ENCODE results near the gene CDC20.
"Not testable (repeated sequence)": the region's sequence is repeated elsewhere in the genome, so short reads cannot be mapped to it uniquely, and the experiment has no call there.

Gene CDC20

DNA sequence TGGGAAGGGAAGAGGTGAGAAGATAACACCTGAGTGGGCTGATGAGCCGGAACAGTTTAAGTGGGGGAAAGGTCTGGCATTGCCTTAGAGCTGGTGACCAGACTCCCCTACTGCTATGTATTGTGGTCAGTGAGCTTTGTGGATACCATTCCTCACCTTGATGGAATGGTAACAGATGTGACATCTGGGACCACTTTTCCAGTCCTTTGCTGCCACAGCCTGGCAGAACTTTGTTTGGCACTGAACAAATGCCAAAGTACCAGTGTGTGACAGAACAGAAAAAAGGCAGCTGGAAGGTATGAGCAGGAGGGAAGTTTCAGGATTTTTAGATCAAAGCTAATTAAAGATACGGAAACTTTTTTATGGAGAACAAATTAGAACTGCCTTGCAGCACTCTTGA is 24.7 kb downstream of the CDC20 start:
- peak; percentile 75 for DNase-seq (ENCODE audit: low spot score)

DNA sequence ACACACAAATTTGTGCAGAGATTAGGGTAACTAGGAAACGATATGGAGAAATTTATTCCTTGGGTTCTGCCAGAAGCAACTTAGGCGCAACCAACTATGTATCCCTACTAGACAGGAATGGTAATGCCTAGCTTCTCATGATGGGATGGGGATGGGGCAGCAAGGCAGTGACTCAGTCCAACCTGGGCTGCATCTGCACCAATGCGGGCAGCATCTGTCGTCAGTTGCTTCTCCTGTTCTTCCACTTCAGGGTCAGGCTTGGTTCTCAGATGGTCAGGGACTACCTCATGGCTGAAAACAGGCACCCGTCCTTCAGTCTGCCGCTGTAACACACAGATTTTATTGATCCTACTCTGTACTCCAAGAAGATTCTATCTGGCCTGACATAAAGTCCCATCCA is 27.9 kb downstream of the CDC20 start:
- DNase-seq (ENCODE audit: low spot score): no peak

DNA sequence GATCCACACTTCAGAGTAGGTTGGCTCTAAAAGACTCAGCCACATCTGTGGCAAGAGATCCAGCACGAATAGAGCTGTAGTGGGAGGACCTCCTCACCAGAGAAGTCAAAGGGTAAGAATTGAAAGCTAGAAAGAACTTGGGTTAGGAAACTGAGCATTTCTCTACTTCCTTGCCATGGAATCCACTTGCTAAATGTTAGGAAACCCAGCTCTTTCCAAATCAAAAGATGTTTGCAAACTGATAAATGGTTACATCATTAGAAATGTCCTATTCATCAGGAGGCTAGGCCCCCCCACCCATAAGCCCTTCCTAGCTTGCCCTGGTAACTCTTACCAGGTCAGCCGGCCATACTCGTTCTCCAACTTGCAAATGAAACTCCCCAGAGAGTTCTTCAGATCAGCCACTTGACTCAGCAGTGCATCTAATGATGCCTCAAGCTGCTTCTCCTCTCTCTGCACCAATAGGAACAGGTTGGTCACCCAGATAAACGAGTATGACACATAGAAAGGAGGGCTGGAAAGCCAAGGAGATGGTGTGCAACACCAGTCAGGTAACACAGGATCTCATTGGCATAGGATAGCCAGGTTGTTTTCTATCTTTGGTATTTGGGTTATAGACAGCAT is 29.3 kb downstream of the CDC20 start:
- no peak for DNase-seq (ENCODE audit: low spot score)

DNA sequence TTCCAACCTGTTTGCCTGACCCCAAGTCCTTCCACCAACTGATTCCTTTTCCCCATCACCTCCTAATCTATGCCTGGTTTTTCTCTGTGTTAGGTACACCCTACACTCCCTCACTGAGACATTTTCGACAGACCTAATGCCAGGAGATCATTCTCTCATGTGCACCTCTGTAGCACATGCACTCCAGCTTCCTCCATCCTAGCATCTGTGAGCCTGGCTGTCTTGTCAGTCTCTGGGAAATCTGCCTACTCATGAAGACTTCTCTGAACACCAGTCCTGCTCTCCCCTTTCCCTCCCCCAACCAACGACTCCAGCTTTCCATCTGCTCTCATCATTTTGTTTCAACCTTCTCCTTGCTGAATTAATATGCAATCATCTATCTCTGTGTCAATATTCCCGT is 29.8 kb downstream of the CDC20 start:
- DNase-seq (ENCODE audit: low spot score): no peak

DNA sequence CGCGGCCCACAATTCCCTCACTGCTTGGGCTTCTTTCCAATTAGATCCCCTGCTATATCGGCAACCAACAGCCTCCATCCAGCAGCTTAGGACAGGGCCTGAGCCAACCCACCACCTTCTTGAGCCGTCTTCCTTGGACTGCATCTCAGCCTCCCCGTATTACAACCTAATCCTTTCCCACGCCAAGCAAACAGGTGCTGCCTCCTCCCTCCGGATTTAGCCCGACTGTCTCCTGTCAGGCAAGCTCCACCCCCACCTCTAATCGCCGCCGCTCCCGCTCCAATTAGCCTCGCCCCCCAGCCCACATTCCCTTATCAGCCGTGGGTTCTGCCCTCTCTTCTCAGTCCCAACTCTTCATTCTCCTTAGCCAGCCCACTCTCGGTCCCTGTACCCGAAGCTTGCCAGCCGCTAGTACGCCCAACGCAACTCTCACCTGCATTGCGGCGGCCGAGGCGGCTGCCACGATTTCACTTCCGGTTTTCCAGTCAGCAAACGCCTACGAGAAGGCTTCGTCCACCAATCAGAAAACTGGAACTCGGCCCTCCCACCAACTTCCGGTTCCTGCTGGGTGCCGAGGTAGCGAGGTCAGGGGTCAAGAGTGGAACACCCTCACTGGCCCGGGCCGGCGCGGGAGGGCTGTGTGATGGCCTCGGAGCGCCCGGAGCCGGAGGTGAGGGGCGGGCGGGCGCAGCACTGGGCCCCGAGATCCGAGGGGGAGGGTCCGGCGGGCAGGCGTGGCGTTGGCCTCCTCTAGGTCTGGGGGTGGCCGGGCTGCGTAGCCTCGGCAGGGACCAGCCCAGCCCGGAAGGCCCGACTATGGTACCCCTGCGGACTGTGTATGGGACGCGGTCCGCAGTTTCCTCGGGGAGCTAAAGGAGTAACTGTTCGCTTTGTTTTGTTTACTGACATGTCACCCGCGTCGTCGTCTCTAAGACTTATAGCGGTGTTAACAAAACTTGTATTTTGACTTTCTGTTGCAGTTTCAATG is 30.8 kb downstream of the CDC20 start, which contains the start of the genes MED8 and SZT2:
Gene MED8, minus strand, starts transcription at position 475 of the 988 bp plus-strand sequence. Its CDS starts 36 bp downstream, at position 439.
Gene SZT2, plus strand, starts transcription at position 574 of the 988 bp plus-strand sequence. Its CDS starts 70 bp downstream, at position 644.
- DNase-seq (ENCODE audit: low spot score): peak; percentile 94

DNA sequence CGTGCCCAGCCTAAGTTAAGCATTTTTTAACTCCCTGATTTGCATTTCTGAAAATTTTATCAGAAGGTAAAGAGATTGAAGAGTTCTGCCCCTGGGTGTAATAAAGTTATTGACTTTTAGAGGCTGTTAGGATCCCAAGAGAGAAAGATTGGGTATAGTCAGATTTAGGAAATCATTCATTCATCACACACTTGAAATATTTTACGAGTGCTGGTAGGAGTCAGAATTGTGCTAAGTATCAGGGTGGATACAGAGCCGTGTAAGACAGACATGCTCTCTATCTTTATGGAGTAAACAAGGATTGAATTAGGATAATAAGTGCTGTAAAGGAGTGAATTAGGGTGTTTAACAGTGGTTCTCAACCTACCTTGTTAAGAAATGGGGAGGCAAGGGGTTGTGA is 33.9 kb downstream of the CDC20 start:
- DNase-seq (ENCODE audit: low spot score): no peak

DNA sequence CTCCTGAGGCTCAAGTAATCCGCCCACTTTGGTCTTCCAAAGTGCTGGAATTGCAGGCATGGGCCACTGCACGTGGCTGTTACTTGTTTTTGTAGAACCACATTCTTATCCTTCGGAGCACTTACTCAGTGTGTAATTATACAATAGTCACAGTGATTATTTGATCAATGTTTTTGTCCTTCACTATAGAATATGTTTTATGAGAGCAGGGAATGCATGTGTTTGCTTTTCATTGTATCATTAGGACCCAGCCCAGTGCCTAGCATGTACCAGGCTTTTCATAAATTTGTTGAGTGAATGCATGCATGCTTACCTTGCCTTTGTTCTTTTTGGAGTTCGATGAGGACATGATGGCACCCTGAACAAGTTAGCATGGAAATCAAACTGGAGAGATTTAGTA is 36.7 kb downstream of the CDC20 start:
- no peak for DNase-seq (ENCODE audit: low spot score)

DNA sequence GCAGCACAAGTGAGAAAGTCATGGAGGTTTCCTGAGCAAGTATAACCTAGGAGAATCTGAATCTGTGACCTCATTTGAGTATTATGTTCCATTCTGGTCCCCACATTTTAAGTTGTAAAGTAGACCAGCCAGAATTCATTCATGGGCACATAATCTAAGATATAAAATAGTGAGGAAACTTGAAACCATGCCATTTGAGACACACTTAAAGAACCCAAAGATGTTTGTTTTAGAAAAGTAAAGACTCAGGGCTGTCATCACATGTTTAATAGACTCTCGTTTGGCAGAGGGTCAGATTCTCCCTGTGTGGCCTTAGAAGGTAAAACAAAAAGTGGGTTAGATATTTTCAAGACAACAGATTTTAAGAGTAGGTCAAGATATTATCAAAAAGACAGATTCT is 37.3 kb downstream of the CDC20 start:
- no peak for DNase-seq (ENCODE audit: low spot score)

DNA sequence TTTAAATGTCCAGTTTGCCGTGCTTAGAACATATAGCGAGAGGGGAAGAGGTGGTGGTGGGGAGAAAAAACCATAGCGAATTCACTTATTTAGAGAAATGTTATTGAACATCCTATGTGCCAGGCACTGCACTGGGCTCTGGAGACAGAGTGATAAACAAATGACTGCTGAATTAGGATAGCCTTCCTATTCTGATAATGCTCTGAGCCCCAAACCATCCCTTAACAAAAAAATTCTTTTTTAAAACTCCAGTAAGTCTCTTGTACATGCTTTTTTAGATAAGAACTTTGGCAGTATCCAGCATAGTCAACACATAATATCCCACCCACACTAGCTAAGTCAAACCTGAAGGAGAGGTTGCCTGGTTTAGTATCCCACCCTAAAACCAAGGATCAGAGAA is 39.4 kb downstream of the CDC20 start:
- DNase-seq (ENCODE audit: low spot score): no peak

DNA sequence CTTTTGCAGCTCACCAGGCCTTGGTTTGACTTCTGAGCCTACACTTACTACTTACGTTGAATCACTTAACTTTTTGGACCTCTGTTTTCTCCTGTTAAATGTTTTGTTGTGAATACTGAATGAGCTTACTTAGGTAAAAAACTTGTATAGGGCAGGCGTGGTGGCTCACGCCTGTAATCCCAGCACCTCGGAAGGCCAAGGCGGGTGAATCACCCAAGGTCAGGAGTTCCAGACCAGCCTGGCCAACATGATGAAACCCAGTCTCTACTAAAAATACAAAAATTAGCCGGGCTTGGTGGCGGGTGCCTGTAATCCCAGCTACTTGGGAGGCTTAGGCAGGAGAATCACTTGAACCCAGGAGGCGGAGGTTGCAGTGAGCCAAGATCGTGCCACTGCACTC is 41.7 kb downstream of the CDC20 start:
- DNase-seq (ENCODE audit: low spot score): not testable (repeated sequence)

DNA sequence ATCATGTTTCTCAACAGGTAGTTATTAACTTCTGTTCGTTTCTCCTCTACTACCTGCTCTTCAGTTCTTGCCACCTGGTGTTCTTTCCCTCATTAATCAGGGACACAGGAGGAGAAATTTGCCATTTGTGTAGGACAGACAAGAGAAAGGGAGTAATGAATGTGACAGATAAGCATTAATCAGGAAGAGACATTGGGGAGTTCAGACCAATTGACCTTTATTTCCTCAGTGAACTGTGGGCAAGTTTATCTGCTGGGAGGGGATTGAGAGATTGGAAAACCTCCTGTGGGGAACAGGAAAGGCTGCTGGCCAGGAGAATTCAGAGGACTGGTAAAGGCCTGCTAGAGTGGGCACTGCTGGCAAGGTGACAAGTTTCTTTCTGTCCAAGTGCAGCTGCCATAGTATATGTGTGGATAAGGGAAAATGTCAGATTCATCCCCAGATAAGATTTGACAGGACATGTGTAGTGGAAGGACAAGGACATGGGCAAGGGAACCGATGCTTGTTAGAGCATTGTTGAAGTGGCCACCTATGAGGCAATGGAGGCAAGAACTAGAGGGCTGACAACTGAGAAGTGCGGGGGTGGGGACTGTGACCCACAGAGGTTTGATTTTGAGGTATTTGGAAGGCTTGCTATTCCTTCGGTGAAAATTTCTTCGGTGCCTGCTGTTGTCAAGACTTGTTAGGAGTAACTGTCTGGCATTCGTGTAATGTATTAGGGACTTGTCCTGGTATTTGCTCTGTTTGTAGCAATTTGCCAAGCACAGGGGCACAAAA is 43.5 kb downstream of the CDC20 start:
- DNase-seq (ENCODE audit: low spot score): no peak

DNA sequence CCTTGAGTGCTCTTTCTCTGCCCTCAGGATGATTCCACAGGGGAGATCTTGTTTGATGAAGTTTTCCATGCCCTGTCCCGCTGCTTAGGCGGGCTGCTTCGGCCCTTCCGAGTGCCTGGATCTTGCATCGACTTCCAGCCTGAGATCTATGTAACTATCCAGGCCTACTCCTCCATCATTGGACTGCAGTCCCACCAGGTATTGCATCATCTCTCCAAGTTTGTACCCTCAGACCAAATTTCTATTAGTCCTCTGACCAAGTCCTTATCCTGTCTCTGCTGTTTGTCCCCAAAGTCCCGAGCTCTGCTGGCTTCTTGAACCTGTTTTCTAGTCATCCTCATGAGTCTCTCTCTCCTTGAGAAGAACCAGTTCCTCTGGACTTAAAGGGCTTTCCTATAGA is 45.6 kb downstream of the CDC20 start:
- DNase-seq (ENCODE audit: low spot score): no peak

DNA sequence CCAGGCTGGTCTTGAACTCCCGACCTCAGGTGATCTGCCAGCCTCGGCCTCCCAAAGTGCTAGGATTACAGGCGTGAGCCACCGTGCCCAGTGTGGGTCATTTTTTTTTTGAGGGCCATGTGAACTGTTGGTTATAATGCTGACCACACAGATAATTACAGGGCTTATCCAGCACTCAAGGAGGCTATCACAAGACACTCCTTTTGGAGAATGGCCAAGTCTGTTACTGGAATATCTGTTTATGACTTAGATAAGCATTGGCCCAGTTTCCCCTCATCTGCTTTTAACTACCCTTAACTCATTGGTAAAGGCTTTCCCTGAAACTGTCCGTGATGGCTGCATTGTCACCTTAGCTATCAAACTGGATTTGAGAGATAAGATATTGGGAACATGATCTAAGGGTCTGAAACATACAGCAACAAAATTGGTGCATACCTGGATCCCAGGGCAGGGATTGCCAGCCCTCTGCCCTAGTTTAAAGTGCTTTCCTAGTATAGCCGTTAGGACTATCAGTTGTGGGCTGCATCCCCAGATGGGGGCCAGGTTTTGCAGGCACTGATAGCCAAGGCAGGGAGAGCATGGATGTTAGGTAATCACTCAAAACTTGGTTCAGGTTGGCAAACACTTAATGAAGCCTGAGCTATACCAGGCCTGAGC is 46.6 kb downstream of the CDC20 start:
- no peak for DNase-seq (ENCODE audit: low spot score)

DNA sequence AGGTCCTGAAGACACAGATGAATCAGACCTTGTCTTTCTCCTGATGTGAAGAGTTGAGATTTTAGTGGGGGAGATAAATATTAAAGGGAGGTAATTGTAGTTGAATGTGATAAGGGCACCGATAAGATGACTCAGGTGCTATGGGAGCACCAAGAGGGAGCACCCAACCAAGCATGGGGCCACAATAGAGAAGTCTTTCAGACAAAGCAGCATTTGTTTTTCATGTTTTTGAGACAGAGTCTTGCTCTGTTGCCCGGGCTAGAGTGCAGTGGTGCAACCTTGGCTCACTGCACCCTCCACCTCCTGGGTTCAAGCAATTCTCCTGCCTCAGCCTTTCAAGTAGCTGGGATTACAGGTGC is 47.1 kb downstream of the CDC20 start:
- DNase-seq (ENCODE audit: low spot score): no peak

DNA sequence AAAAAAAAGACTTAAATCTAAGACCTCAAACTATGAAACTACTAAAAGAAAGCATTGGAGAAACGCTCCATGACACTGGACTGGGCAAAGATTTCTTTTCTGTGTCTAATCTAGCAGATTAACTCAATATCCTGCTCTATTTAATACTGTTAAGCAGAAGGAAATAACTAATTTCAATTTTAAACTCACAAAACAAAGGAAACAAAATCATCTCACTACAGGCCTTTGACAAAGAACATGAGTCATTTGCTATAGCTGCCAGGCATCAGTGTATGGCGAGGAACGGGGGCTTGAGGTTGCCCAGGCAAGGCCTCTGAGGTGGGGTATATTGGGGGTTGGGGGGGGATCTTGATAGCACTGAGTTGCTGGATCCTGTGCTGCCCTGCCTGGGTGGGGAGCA is 51.8 kb downstream of the CDC20 start:
- DNase-seq (ENCODE audit: low spot score): no peak
